Ovary (tissue), 3 donors: ENCODE data around the gene VAC14.

Experiments
- EP300 ChIP-seq: sonication (generic); formaldehyde crosslinking; IDR thresholded peaks from one replicate; pipeline ENCODE4 v1.6.1; 2017; ENCODE audit warnings: antibody characterized with exemption
- TF ChIP-seq, protein P1 (sequence below), 3 donors: fragments of 450-650 bp in 2 of 3; fragments of 200-600 bp in 1 of 3; IDR thresholded peaks; one replicate each; pipeline versions ENCODE4 v1.5.1 to v1.8.0; 2016 to 2022; ENCODE audit warnings: antibody characterized with exemption in 3 of 3, mild to moderate bottlenecking in 1 of 3
- donor health status: DM: no; HTN: no; CAD: no.

DNA sequence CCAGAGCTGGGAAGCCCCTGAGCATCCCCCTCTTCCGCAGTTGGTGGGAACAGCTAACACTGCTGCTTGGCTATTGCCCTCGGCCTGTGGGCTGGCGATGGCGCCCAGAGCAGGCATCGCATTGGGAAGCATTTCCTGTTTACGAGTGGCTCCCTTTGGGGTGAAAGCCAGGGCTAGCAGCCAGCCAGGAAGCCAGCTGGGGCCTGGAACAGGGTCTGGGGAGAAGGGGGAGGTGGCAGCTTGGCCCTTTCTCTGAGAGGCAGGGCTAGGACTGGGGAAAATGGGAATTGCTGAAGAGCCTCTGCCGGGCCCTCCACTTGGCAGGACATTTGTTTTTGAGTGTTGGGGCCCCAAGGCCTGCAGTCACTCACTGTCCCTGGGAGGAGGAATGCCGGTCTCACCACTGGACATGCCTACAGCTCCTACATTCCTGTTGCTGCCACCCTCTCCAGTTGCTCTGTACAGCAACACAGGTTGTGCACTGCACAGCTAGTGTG is 112.7 kb downstream of the VAC14 start:
- TF ChIP-seq, protein P1, sequence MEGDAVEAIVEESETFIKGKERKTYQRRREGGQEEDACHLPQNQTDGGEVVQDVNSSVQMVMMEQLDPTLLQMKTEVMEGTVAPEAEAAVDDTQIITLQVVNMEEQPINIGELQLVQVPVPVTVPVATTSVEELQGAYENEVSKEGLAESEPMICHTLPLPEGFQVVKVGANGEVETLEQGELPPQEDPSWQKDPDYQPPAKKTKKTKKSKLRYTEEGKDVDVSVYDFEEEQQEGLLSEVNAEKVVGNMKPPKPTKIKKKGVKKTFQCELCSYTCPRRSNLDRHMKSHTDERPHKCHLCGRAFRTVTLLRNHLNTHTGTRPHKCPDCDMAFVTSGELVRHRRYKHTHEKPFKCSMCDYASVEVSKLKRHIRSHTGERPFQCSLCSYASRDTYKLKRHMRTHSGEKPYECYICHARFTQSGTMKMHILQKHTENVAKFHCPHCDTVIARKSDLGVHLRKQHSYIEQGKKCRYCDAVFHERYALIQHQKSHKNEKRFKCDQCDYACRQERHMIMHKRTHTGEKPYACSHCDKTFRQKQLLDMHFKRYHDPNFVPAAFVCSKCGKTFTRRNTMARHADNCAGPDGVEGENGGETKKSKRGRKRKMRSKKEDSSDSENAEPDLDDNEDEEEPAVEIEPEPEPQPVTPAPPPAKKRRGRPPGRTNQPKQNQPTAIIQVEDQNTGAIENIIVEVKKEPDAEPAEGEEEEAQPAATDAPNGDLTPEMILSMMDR (IDR thresholded peaks at IDR 0.05) = no peak
- TF ChIP-seq EP300 = no peak
